Mesenchymal stem cell (in vitro differentiated cells and primary cell): ENCODE measurements around the gene TMEM253.

Experiments
- DNase-seq: peaks from one replicate; pipeline ENCODE4 v3.0.0-alpha.2; 2013
- H2AFZ ChIP-seq: one replicate; pipeline ENCODE4 v1.6.1; 2013; ENCODE audit warnings: low read depth, mild to moderate bottlenecking, control low read depth, inconsistent platforms, low read length, moderate library complexity
- H2AK5ac ChIP-seq: 2 replicates; pipeline ENCODE4 v1.6.1; 2013; ENCODE audit warnings: low read length, moderate library complexity, mild to moderate bottlenecking, inconsistent platforms; ENCODE audit not compliant: severe bottlenecking
- H2BK120ac ChIP-seq: one replicate; pipeline ENCODE4 v1.6.1; 2013; ENCODE audit warnings: low read depth, mild to moderate bottlenecking, inconsistent platforms, low read length, moderate library complexity
- H2BK12ac ChIP-seq, 2 experiments: one replicate each; pipeline ENCODE4 v1.6.1; 2013; ENCODE audit warnings: inconsistent platforms in 2 of 2, low read length in 2 of 2, mild to moderate bottlenecking in 2 of 2, moderate library complexity in 2 of 2, control low read depth in 1 of 2
- H2BK15ac ChIP-seq: one replicate; pipeline ENCODE4 v1.6.1; 2013; ENCODE audit warnings: mild to moderate bottlenecking, low read depth, inconsistent platforms; ENCODE audit not compliant: poor library complexity, severe bottlenecking
- H2BK5ac ChIP-seq: 2 replicates; pipeline ENCODE4 v1.6.1; 2013; ENCODE audit warnings: low read depth, mild to moderate bottlenecking, low read length, control low read depth, inconsistent platforms; ENCODE audit not compliant: poor library complexity, severe bottlenecking
- H3K14ac ChIP-seq, 2 experiments: one replicate each; pipeline ENCODE4 v1.6.1; 2013; ENCODE audit warnings: inconsistent platforms in 2 of 2, low read length in 2 of 2, control low read depth in 1 of 2, mild to moderate bottlenecking in 1 of 2, moderate library complexity in 1 of 2
- H3K18ac ChIP-seq, 2 experiments: one replicate each; pipeline ENCODE4 v1.6.1; 2013; ENCODE audit warnings: inconsistent platforms in 2 of 2, low read length in 2 of 2, control low read depth in 1 of 2, low read depth in 1 of 2, mild to moderate bottlenecking in 1 of 2
- H3K23ac ChIP-seq, 2 experiments: one replicate each; pipeline ENCODE4 v1.6.1; 2013; ENCODE audit warnings: inconsistent platforms in 2 of 2, low read length in 2 of 2, mild to moderate bottlenecking in 2 of 2, moderate library complexity in 2 of 2, control low read depth in 1 of 2
- H3K27ac ChIP-seq: 2 replicates; pipeline ENCODE4 v1.5.1; 2013; ENCODE audit warnings: mild to moderate bottlenecking, moderate library complexity, low read length, control low read depth, inconsistent platforms; ENCODE audit not compliant: poor library complexity, severe bottlenecking
- H3K27me3 ChIP-seq, 2 experiments: 2 replicates each; pipeline versions ENCODE4 v1.6.1 to v1.7.0; 2013; ENCODE audit warnings: low read length in 2 of 2, mild to moderate bottlenecking in 2 of 2, moderate library complexity in 2 of 2, control low read depth in 1 of 2, inconsistent platforms in 1 of 2; ENCODE audit not compliant: control insufficient read depth in 1 of 2, insufficient read depth in 1 of 2
- H3K36me3 ChIP-seq, 2 experiments: 2 replicates each; pipeline versions ENCODE4 v1.6.1 to v1.7.0; 2013; ENCODE audit warnings: low read length in 2 of 2, control low read depth in 1 of 2, inconsistent platforms in 1 of 2, low read depth in 1 of 2, mild to moderate bottlenecking in 1 of 2; ENCODE audit not compliant: insufficient read depth in 2 of 2, control insufficient read depth in 1 of 2
- H3K4ac ChIP-seq, 2 experiments: one replicate each; pipeline ENCODE4 v1.6.1; 2013; ENCODE audit warnings: inconsistent platforms in 2 of 2, low read length in 2 of 2, mild to moderate bottlenecking in 2 of 2, moderate library complexity in 2 of 2, control low read depth in 1 of 2, low read depth in 1 of 2
- H3K4me1 ChIP-seq: 2 replicates; pipeline ENCODE4 v1.6.1; 2013; ENCODE audit warnings: low read depth, low read length, control low read depth; ENCODE audit not compliant: control insufficient read depth, insufficient read depth
- H3K4me2 ChIP-seq: 2 replicates; pipeline ENCODE4 v1.6.1; 2013; ENCODE audit warnings: low read length, mild to moderate bottlenecking, inconsistent platforms; ENCODE audit not compliant: poor library complexity, severe bottlenecking
- H3K4me3 ChIP-seq, 2 experiments: 2 replicates each; pipeline versions ENCODE4 v1.5.1 to v1.7.0; 2013; ENCODE audit warnings: low read length in 2 of 2, mild to moderate bottlenecking in 2 of 2, control low read depth in 1 of 2, low read depth in 1 of 2; ENCODE audit not compliant: insufficient read depth in 1 of 2
- H3K79me1 ChIP-seq: replicated peaks from 2 replicates; pipeline ENCODE4 v1.6.1; 2013; ENCODE audit warnings: mild to moderate bottlenecking, control low read depth, low read length, inconsistent platforms; ENCODE audit not compliant: poor library complexity, severe bottlenecking
- H3K9ac ChIP-seq: 2 replicates; pipeline ENCODE4 v1.7.0; 2013; ENCODE audit warnings: mild to moderate bottlenecking, low read length, moderate library complexity
- H3K9me3 ChIP-seq: 2 replicates; pipeline ENCODE4 v1.7.0; 2013; ENCODE audit warnings: mild to moderate bottlenecking, low read length; ENCODE audit not compliant: control insufficient read depth
- H4K8ac ChIP-seq: one replicate; pipeline ENCODE4 v1.6.1; 2013; ENCODE audit warnings: inconsistent platforms, mild to moderate bottlenecking, low read length, moderate library complexity
- H4K91ac ChIP-seq: one replicate; pipeline ENCODE4 v1.6.1; 2013; ENCODE audit warnings: mild to moderate bottlenecking, low read length, inconsistent platforms
- WGBS: methylation state at CpG from one replicate; pipeline ENCODE4 v1.1.7; 2013; ENCODE audit warnings: mixed read lengths; 5-methylcytosine and 5-hydroxymethylcytosine counted together

TMEM253 gene

DNA sequence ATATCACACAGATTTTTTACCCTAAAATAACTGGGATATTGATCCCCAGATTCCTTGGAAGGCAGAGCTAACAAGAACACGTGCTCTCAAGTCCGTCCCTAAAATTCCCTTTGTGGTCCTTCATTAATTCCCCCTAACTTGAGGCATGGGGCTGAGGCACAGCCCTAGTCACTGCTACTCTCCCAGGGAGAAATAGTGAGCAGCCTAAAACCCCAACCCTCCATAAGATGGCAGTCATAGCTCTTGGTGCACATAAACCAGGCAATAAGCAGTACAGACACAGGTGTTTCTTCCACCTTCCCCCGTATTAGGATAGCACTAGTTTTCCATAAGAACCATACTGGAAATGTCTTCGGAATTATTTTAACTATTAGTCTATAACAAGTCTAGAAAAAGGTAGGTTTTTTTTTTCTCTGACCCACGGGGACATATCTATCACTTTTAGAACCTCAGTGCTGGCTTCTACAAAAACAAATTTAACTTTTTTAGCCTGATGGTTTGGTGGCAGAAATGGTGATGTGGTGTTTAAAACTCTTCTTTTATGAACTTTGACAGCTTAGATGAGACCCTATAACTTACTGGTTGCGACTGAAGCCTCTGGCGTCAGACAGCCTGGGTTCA lies 33.9 kb upstream of the TMEM253 start:
- no peak overlapping the region for H2BK5ac ChIP-seq
- peaks cover 3% of the 10 kb centered on the region for H3K79me1 ChIP-seq
- H2BK12ac ChIP-seq: no peak overlapping the region
- H3K9me3 ChIP-seq: no peaks in the 10 kb centered on the region
- no peak overlapping the region for H4K91ac ChIP-seq
- H2BK15ac ChIP-seq: no peak overlapping the region
- H3K4ac ChIP-seq: no peak overlapping the region
- no peak overlapping the region for H2AFZ ChIP-seq
- no peak overlapping the region for H3K4me2 ChIP-seq
- H2AK5ac ChIP-seq: peak overlapping the region; percentile 89
- no peak overlapping the region for H3K14ac ChIP-seq
- no peaks in the 10 kb centered on the region for H3K27me3 ChIP-seq
- no peak overlapping the region for H3K4me3 ChIP-seq
- no peak overlapping the region for H2BK120ac ChIP-seq
- peaks cover 16% of the 10 kb centered on the region for H3K4me1 ChIP-seq
- H3K23ac ChIP-seq: no peak overlapping the region
- H3K18ac ChIP-seq: no peak overlapping the region
- no peak overlapping the region for H4K8ac ChIP-seq
- 88% methylated on average over 4 of the region's 7 CpGs for WGBS
- H3K9ac ChIP-seq: no peak overlapping the region
- no peak overlapping the region for H3K27ac ChIP-seq
- peak; percentile 19 for DNase-seq
- no peaks in the 10 kb centered on the region for H3K36me3 ChIP-seq

DNA sequence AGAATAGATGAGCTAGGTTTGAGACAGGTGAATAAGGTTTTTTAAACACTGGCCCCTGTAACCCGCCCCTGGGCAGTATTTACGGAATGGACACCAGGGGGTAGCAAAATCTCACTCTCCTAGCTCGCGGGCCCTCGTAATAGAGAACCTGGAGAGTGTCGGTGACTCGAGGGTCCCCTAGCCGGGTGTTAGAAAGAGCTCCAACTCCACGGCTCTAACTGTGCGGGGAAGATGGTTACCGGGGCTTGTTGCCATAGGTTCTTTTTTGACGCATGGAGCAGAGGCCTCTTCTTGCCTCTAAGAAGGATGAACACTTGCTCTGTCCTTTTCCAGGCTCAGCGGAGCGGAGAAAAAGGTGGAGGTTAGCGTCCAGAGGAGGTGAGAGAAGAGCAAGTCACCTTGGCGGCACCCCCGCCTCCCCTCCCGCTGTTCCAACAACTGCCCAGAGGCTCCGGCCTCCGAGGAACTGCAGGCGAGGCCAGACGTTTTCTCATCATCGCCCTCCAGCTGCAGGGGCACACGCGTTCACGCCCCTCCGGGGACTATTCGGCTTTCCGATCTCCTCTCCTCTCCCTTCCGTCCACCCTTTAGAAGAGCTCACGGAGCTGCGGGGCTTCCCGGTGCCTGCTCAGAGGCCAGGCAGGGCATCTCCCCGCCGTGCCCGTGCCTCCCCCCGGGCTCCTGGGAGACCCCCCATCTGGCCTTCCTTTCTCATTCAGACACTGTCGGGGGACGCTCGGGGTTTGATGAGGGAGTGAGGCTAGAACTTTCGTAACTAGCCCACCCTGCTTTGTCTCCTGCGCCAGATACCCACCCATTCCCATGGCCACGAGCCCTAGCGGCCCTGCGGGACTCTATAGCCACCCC lies 32.1 kb upstream of the TMEM253 start:
- no peak overlapping the region for H2AK5ac ChIP-seq
- peaks cover 10 to 11% of the 10 kb centered on the region in 2 experiments for H3K36me3 ChIP-seq
- H4K91ac ChIP-seq: no peak overlapping the region
- H2BK12ac ChIP-seq: no peak overlapping the region
- WGBS: 4% methylated on average over 36 of the region's 45 CpGs
- H3K18ac ChIP-seq: peak overlapping the region; percentile 3 to 92
- H3K23ac ChIP-seq: no peak overlapping the region
- H3K27me3 ChIP-seq: no peaks in the 10 kb centered on the region
- H3K4me3 ChIP-seq: peak overlapping the region; percentile 84 to 92
- H3K14ac ChIP-seq: no peak overlapping the region
- H3K27ac ChIP-seq: peak overlapping the region; percentile 88
- no peaks in the 10 kb centered on the region for H3K9me3 ChIP-seq
- H4K8ac ChIP-seq: peak overlapping the region; percentile 57
- H3K4me2 ChIP-seq: peak overlapping the region; percentile 95
- H2BK120ac ChIP-seq: no peak overlapping the region
- peak overlapping the region in 1 of 2 experiments; percentile 16 for H3K4ac ChIP-seq
- H2BK15ac ChIP-seq: no peak overlapping the region
- H2BK5ac ChIP-seq: no peak overlapping the region
- H2AFZ ChIP-seq: peak overlapping the region; percentile 2
- H3K9ac ChIP-seq: peak overlapping the region; percentile 85
- peak; percentile 66 for DNase-seq
- peaks cover 13% of the 10 kb centered on the region for H3K79me1 ChIP-seq
- H3K4me1 ChIP-seq: peaks cover 24% of the 10 kb centered on the region

DNA sequence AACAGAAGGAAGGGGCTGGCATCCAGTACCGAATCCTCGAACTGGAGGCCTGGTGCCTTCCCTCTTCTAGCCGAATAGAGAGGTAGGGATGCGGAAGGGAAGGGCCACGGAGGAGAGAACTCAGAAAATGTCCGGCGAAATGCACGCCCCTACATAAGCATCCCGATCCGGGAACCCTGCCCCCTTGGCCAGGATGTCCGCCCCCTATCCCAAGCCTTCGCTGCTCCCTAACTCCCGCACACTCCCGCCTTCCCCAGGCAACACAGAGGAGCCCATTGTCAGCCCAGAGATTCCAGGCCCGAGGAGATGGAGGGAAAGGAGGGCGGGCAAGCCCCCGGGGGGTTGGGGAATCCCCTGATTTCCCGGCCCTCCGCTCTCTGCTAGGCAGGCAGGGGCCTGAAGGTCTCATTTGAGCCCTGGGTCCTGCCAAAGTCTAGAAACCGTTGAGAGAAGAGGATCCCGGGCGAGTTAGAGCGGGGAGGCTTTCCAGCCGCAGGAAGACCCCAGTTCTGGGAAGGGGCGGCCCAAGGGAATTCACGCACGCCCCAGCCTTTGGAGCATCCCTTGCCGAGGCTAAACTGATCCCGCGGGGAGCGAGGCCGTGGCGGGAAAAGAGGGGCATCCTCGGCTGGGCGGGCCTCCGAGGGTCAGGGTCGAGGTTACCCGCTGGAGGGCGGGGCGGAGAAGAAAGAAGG lies 31.3 kb upstream of the TMEM253 start:
- peak overlapping the region; percentile 84 to 92 for H3K4me3 ChIP-seq
- no peaks in the 10 kb centered on the region for H3K9me3 ChIP-seq
- peak overlapping the region; percentile 72 for H2AFZ ChIP-seq
- H3K4me2 ChIP-seq: peak overlapping the region; percentile 95
- peak overlapping the region; percentile 85 for H3K9ac ChIP-seq
- no peak overlapping the region for H2AK5ac ChIP-seq
- H3K18ac ChIP-seq: peak overlapping the region; percentile 86 to 92
- peak overlapping the region; percentile 93 for H2BK15ac ChIP-seq
- H2BK5ac ChIP-seq: peak overlapping the region; percentile 90
- no peaks in the 10 kb centered on the region for H3K27me3 ChIP-seq
- peak overlapping the region; percentile 88 for H3K27ac ChIP-seq
- peak overlapping the region; percentile 84 for H2BK120ac ChIP-seq
- H3K14ac ChIP-seq: peak overlapping the region in 1 of 2 experiments; percentile 93
- DNase-seq: peak; percentile 59
- H3K4ac ChIP-seq: peak overlapping the region; percentile 2 to 79
- H4K91ac ChIP-seq: peak overlapping the region; percentile 89
- peaks cover 20% of the 10 kb centered on the region for H3K79me1 ChIP-seq
- peak overlapping the region in 1 of 2 experiments; percentile 63 for H3K23ac ChIP-seq
- H3K36me3 ChIP-seq: peaks cover 18% of the 10 kb centered on the region in 2 experiments
- peaks cover 29% of the 10 kb centered on the region for H3K4me1 ChIP-seq
- under 1% methylated on average over 21 of the region's 40 CpGs for WGBS
- H2BK12ac ChIP-seq: peak overlapping the region; percentile 65
- H4K8ac ChIP-seq: peak overlapping the region; percentile 27
